ENCODE measurements around the gene UGT1A8. TPM values are rescaled to one million over a fixed set of nuclear protein-coding genes. Genes with fewer than 3 reads are reported as not detected.

Gene UGT1A8
- total and polyA plus RNA-seq, 9 of the 15 experiments (the other 6 are each of a cell fraction or from before 2014, with no cell fraction given) = 0.04 TPM; not detected in 8

GRCh38 chr2:233811087-233811486 is 193.7 kb downstream of the UGT1A8 start:
- no peak overlapping the region for H3K4me3 ChIP-seq
- ChIA-PET CTCF (ENCODE audit: low intra/inter-chr PET ratio) (no interaction called here), POLR2A (interaction anchor here (0.6 to 0.9 kb wide), 3 partner anchors 21 to 383 kb away, joined by 3 to 4 read pairs (median 4); no protein-coding TSS in a partner anchor)
- H3K9me3 ChIP-seq (replicated peaks; ENCODE audit: control insufficient read depth, insufficient read depth, low read depth, low read length) = no peaks in the 10 kb centered on the region
- in situ Hi-C loops (cut with MboI) (no loop called here), intact Hi-C loops (cut with micrococcal nuclease) (no loop called here)
- no peaks in the 10 kb centered on the region for H3K79me2 ChIP-seq (ENCODE audit: control insufficient read depth, insufficient read depth, low read length)
- DNase-seq (ENCODE audit: extremely low read depth in 1 of 4, low spot score in 3 of 4) = no peak
- no peaks in the 10 kb centered on the region for H4K20me1 ChIP-seq (replicated peaks; ENCODE audit: control insufficient read depth, insufficient read depth, low read length)
- H3K27me3 ChIP-seq (ENCODE audit: control insufficient read depth in 2 of 2, insufficient read depth in 2 of 2, low read length in 2 of 2) = peaks cover 2 to 26% of the 10 kb centered on the region in 2 experiments; a peak in 3 of 5 replicates
- 0% methylated on average over 3 of the region's 4 CpGs for WGBS (ENCODE audit: insufficient coverage, low coverage, missing lambda C conversion rate)
- H2AFZ ChIP-seq (ENCODE audit: low read depth, low read length) = no peak overlapping the region
- FAIRE-seq = no peak
- no peak overlapping the region for H3K9ac ChIP-seq (ENCODE audit: insufficient read depth in 1 of 2, low read depth in 2 of 2, low read length in 2 of 2)
- H3K27ac ChIP-seq (ENCODE audit: extremely low read depth, low read depth, low read length) = no peak overlapping the region
- no peak overlapping the region for H3K4me2 ChIP-seq (ENCODE audit: insufficient read depth, low read length)
- H3K36me3 ChIP-seq (ENCODE audit: control insufficient read depth, insufficient read depth, low read length) = no peaks in the 10 kb centered on the region
- no peak for TF ChIP-seq ZNF583 (CRISPR knock-in tag; IDR thresholded peaks at IDR 0.05)
- no TSS peak for BruUV-seq (replicated peaks)
- H3K4me1 ChIP-seq (replicated peaks in 1 of 2; ENCODE audit: control insufficient read depth in 2 of 2, insufficient read depth in 2 of 2, low read length in 2 of 2) = no peaks in the 10 kb centered on the region
- ATAC-seq = no peak
- no peaks in the 10 kb centered on the region for H3K9me1 ChIP-seq (ENCODE audit: control insufficient read depth, insufficient read depth, low read length)

- POLR2A ChIA-PET = no interaction called here
- Histone ChIP-seq H3K9me1 (ENCODE audit: control insufficient read depth, insufficient read depth, low read length) (no peaks in the 10 kb centered on the region), H3K27me3 (ENCODE audit: control insufficient read depth in 2 of 2, insufficient read depth in 2 of 2, low read length in 2 of 2) (peaks cover 2 to 30% of the 10 kb centered on the region in 2 experiments; a peak in 3 of 5 replicates), H3K4me1 (replicated peaks in 1 of 2; ENCODE audit: control insufficient read depth in 2 of 2, insufficient read depth in 2 of 2, low read length in 2 of 2) (no peaks in the 10 kb centered on the region; a peak in 1 of 5 replicates), H4K20me1 (replicated peaks; ENCODE audit: control insufficient read depth, insufficient read depth, low read length) (no peaks in the 10 kb centered on the region), H3K4me2 (ENCODE audit: insufficient read depth, low read length) (no peak overlapping the region), H3K9ac (ENCODE audit: insufficient read depth in 1 of 2, low read depth in 2 of 2, low read length in 2 of 2) (no peak overlapping the region), H2AFZ (ENCODE audit: low read depth, low read length) (no peak overlapping the region), H3K79me2 (ENCODE audit: control insufficient read depth, insufficient read depth, low read length) (no peaks in the 10 kb centered on the region), H3K36me3 (ENCODE audit: control insufficient read depth, insufficient read depth, low read length) (no peaks in the 10 kb centered on the region), H3K4me3 (no peak overlapping the region), H3K9me3 (replicated peaks; ENCODE audit: control insufficient read depth, insufficient read depth, low read depth, low read length) (no peaks in the 10 kb centered on the region), H3K27ac (ENCODE audit: extremely low read depth, low read depth, low read length) (no peak overlapping the region)
- BruUV-seq (replicated peaks) = no TSS peak
- CTCF ChIA-PET (ENCODE audit: low intra/inter-chr PET ratio) = no interaction called here
- ATAC-seq = no peak
- in situ Hi-C loops (cut with MboI) (no loop called here), intact Hi-C loops (cut with micrococcal nuclease) (no loop called here)
- no peak for DNase-seq (ENCODE audit: extremely low read depth in 1 of 4, low spot score in 3 of 4)
- FAIRE-seq = no peak
- TF ChIP-seq CHD4 (IDR thresholded peaks at IDR 0.05; ENCODE audit: insufficient read depth, insufficient replicate concordance, low read depth, low read length, poor library complexity, severe bottlenecking) (no peak), ZNF77 (CRISPR knock-in tag; IDR thresholded peaks at IDR 0.05) (no peak)
- 0% methylated on average over 6 of the region's 8 CpGs for WGBS (ENCODE audit: insufficient coverage, low coverage, missing lambda C conversion rate)
Measured at GRCh38 chr2:233811732-233812131, 194.3 kb downstream of the UGT1A8 start.
